NCI-H2196 (cell line): ENCODE results near the gene BMS1.
"Not testable (repeated sequence)": the region's sequence is repeated elsewhere in the genome, so short reads cannot be mapped to it uniquely, and the experiment has no call there.

Experiments
- DNase-seq: peaks from one replicate; lab custom pipeline; 2025; ENCODE audit not compliant: unreplicated experiment; lab: John Stamatoyannopoulos, UW

Gene BMS1

GRCh38 chr10:42865716-42866114 lies 83.1 kb downstream of the BMS1 start:
- no peak for DNase-seq

- peak; percentile 71 for DNase-seq
Observed at GRCh38 chr10:42866115-42866995, 83.8 kb downstream of the BMS1 start.

- no peak for DNase-seq
Observed at GRCh38 chr10:42867571-42867970, 85.0 kb downstream of the BMS1 start.

GRCh38 chr10:42868530-42868929 lies 85.9 kb downstream of the BMS1 start:
- no peak for DNase-seq

GRCh38 chr10:42869977-42870350 lies 87.4 kb downstream of the BMS1 start:
- DNase-seq, result no peak

GRCh38 chr10:42871138-42871641 lies 88.6 kb downstream of the BMS1 start:
- DNase-seq, result not testable (repeated sequence)

- DNase-seq, result no peak
Observed at GRCh38 chr10:42871823-42872222, 89.2 kb downstream of the BMS1 start.

GRCh38 chr10:42872865-42873435 lies 90.4 kb downstream of the BMS1 start:
- no peak for DNase-seq

GRCh38 chr10:42874713-42875387 lies 92.3 kb downstream of the BMS1 start:
- no peak for DNase-seq

GRCh38 chr10:42875388-42875755 lies 92.8 kb downstream of the BMS1 start:
- DNase-seq, result no peak

- no peak for DNase-seq
Observed at GRCh38 chr10:42875798-42876341, 93.3 kb downstream of the BMS1 start.

GRCh38 chr10:42876476-42876875 lies 93.9 kb downstream of the BMS1 start:
- DNase-seq, result no peak

- no peak for DNase-seq
Observed at GRCh38 chr10:42876945-42877344, 94.3 kb downstream of the BMS1 start.

- no peak for DNase-seq
Observed at GRCh38 chr10:42877496-42878030, 95.0 kb downstream of the BMS1 start.

- DNase-seq, result no peak
Observed at GRCh38 chr10:42878134-42878820, 95.7 kb downstream of the BMS1 start.

- DNase-seq, result no peak
Observed at GRCh38 chr10:42878821-42879195, 96.2 kb downstream of the BMS1 start.

- DNase-seq, result no peak
Observed at GRCh38 chr10:42879380-42880254, 97.0 kb downstream of the BMS1 start.

- DNase-seq, result no peak
Observed at GRCh38 chr10:42880255-42880620, 97.6 kb downstream of the BMS1 start.

GRCh38 chr10:42882597-42882996 lies 100.0 kb downstream of the BMS1 start:
- DNase-seq, result no peak
